Fibroblast of lung (primary cell): ENCODE measurements around the gene ANKRD31.

Experiments
- CTCF ChIP-seq, 2 donors: IDR thresholded peaks in 1 of 2; conservative IDR thresholded peaks in 1 of 2; 1 replicate in 1 of 2; 2 replicates in 1 of 2; pipeline ENCODE4 v1.5.1; 2011 to 2012; ENCODE audit warnings: low read length in 2 of 2, control low read depth in 1 of 2, inconsistent platforms in 1 of 2, low read depth in 1 of 2, mild to moderate bottlenecking in 1 of 2
- EZH2 ChIP-seq: IDR thresholded peaks from 2 replicates; pipeline ENCODE4 v1.5.1; 2012; ENCODE audit warnings: low read length, control low read depth, mild to moderate bottlenecking; ENCODE audit errors: missing control alignments

- TF ChIP-seq CTCF (conservative IDR thresholded peaks at IDR 0.05 in 1 of 2, IDR thresholded peaks at IDR 0.05 in 1 of 2; ENCODE audit: low read depth in 1 of 2, low read length in 2 of 2): no peak
- no peak for TF ChIP-seq EZH2
These were observed 45.9 kb upstream of the ANKRD31 start for GRCh38 chr5:75282581-75282980.
